SK-N-DZ (cell line): ENCODE measurements around the gene NUP210L.

Source experiments
- DNase-seq: peaks from one replicate; pipeline ENCODE4 v3.0.0-alpha.2; 2015; ENCODE audit warnings: low spot score
- small RNA-seq, 2 experiments: library from RNA; depleted of rRNA; stranded (forward); fragments of <200 nt; gene quantifications; one replicate each; pipeline ENCODE3, GENCODE V24; 2014

The NUP210L gene

GRCh38 chr1:153945131-153945794 lies 209.6 kb downstream of the NUP210L start:
- no peak for DNase-seq

- no peak for DNase-seq
Observed at GRCh38 chr1:153944827-153945117, 210.1 kb downstream of the NUP210L start.

GRCh38 chr1:153944005-153944826 lies 210.7 kb downstream of the NUP210L start:
- DNase-seq = no peak

- no peak for DNase-seq
Observed at GRCh38 chr1:153942766-153943549, 211.9 kb downstream of the NUP210L start.

Small RNA genes within 50 kb of the gene (small RNA-seq; reads per million reads assigned to genes)
- 0 to 0.18 reads per million in 2 experiments for gene MIR190B
- gene MIR5698 = 0 reads per million in 2 experiments
- 0.03 to 0.04 reads per million in 2 experiments for gene MIR6737
- gene RNU6-179P = 0 reads per million in 2 experiments
